ENCODE measurements around the gene TCF12. TPM values are rescaled to one million over a fixed set of nuclear protein-coding genes. Genes with fewer than 3 reads are reported as not detected.

The TCF12 gene
- total RNA-seq, 1 experiment from 2014 or later, result 157 TPM

- DNase-seq (ENCODE audit: low read depth), result no peak
Measured at GRCh38 chr15:57339321-57339720, 420.9 kb downstream of the TCF12 start.

Other genes with a start within 250 kb of the TCF12 start
- 27.0 and 32.3 TPM in 2 replicates for gene ZNF280D, start 185.1 kb upstream of the TCF12 start, total RNA-seq (2014; rRNA removed; shearing (Covaris generic))